GM23338 (cell line): ENCODE measurements around the gene XPR1. TPM values are rescaled to one million over a fixed set of nuclear protein-coding genes. Genes with fewer than 3 reads are reported as not detected.

ENCODE experiments used
- ATAC-seq: fragments of 200-7000 bp; cut with Tn5 transposase; 3 replicates; pipeline ENCODE4 v1.9.1; 2020
- DNase-seq: peaks from one replicate; pipeline ENCODE4 v3.0.0-alpha.2; 2015; ENCODE audit warnings: low spot score
- H2AFZ ChIP-seq: fragments of 200-600 bp; sonication (generic); 2 replicates; pipeline ENCODE4 v1.8.0; 2016; ENCODE audit warnings: antibody characterized with exemption, mild to moderate bottlenecking, moderate library complexity
- H3F3A ChIP-seq: fragments of 200-600 bp; sonication (generic); replicated peaks from 2 replicates; pipeline ENCODE4 v1.8.0; 2017; ENCODE audit warnings: antibody characterized with exemption, mixed run types, low read depth
- H3K27ac ChIP-seq: fragments of 200-600 bp; sonication (generic); 2 replicates; pipeline ENCODE4 v1.6.1; 2016; ENCODE audit warnings: low read depth
- H3K27me3 ChIP-seq: fragments of 200-600 bp; sonication (generic); 2 replicates; pipeline ENCODE4 v1.8.0; 2016; ENCODE audit warnings: mild to moderate bottlenecking, mixed run types, moderate library complexity; ENCODE audit not compliant: insufficient read depth
- H3K36me3 ChIP-seq: fragments of 200-600 bp; sonication (generic); 2 replicates; pipeline ENCODE4 v1.8.0; 2016; ENCODE audit warnings: mild to moderate bottlenecking; ENCODE audit not compliant: insufficient read depth
- H3K4me1 ChIP-seq: fragments of 200-600 bp; sonication (generic); 2 replicates; pipeline ENCODE4 v1.8.0; 2016; ENCODE audit warnings: mild to moderate bottlenecking, moderate library complexity; ENCODE audit not compliant: insufficient read depth
- H3K4me2 ChIP-seq: fragments of 200-600 bp; sonication (generic); 2 replicates; pipeline ENCODE4 v1.7.1; 2017; ENCODE audit warnings: mixed run types
- H3K4me3 ChIP-seq: fragments of 200-600 bp; sonication (generic); 2 replicates; pipeline ENCODE4 v1.6.1; 2016; ENCODE audit warnings: mixed run types
- H3K79me2 ChIP-seq: fragments of 200-600 bp; sonication (generic); replicated peaks from 2 replicates; pipeline ENCODE4 v1.8.0; 2017; ENCODE audit warnings: mild to moderate bottlenecking; ENCODE audit not compliant: insufficient read depth
- H3K9me2 ChIP-seq: fragments of 200-600 bp; sonication (generic); 2 replicates; pipeline ENCODE4 v1.8.0; 2017; ENCODE audit not compliant: insufficient read depth
- H4K20me1 ChIP-seq: fragments of 200-600 bp; sonication (generic); replicated peaks from 2 replicates; pipeline ENCODE4 v1.8.0; 2017; ENCODE audit warnings: mild to moderate bottlenecking; ENCODE audit not compliant: insufficient read depth
- H3K27ac Mint-ChIP-seq: 2 replicates; pipeline ENCODE4 v1.8.0; 2020; ENCODE audit warnings: inconsistent platforms, mild to moderate bottlenecking, moderate library complexity, mixed read lengths
- H3K27me3 Mint-ChIP-seq: 3 replicates; pipeline ENCODE4 v1.8.0; 2022; ENCODE audit warnings: low read depth, mild to moderate bottlenecking, moderate library complexity, mixed read lengths, inconsistent platforms; ENCODE audit not compliant: insufficient read depth, poor library complexity
- H3K36me3 Mint-ChIP-seq: 3 replicates; pipeline ENCODE4 v1.8.0; 2021; ENCODE audit warnings: low read depth, mild to moderate bottlenecking, inconsistent platforms, moderate library complexity, mixed read lengths
- H3K4me1 Mint-ChIP-seq: 3 replicates; pipeline ENCODE4 v1.8.0; 2020; ENCODE audit warnings: mild to moderate bottlenecking, inconsistent platforms, mixed read lengths
- H3K4me3 Mint-ChIP-seq: 3 replicates; pipeline ENCODE4 v1.8.0; 2021; ENCODE audit warnings: moderate library complexity, mild to moderate bottlenecking, inconsistent platforms, mixed read lengths
- H3K9me3 Mint-ChIP-seq: 3 replicates; pipeline ENCODE4 v1.8.0; 2020; ENCODE audit warnings: moderate library complexity, mild to moderate bottlenecking, inconsistent platforms, mixed read lengths
- CREB1 ChIP-seq: fragments of 250-450 bp; sonication (Bioruptor Pico); IDR thresholded peaks from 2 replicates; pipeline ENCODE4 v1.5.0; 2020; ENCODE audit warnings: low read depth, mild to moderate bottlenecking, moderate library complexity
- CTCF ChIP-seq, 2 experiments: fragments of 200-600 bp in 1 of 2; sonication (generic) in 1 of 2; conservative IDR thresholded peaks; 2 replicates each; pipeline versions ENCODE4 v1.5.1 to v1.6.1; 2016 to 2017; ENCODE audit warnings: antibody characterized with exemption in 2 of 2, low read depth in 2 of 2, mild to moderate bottlenecking in 2 of 2, moderate library complexity in 1 of 2
- EZH2 ChIP-seq: fragments of 200-600 bp; sonication (generic); IDR thresholded peaks from one replicate; pipeline ENCODE4 v1.8.0; 2017; ENCODE audit warnings: antibody characterized with exemption, mild to moderate bottlenecking, low read depth; ENCODE audit not compliant: unreplicated experiment
- EZH2phosphoT487 ChIP-seq: fragments of 200-600 bp; sonication (generic); IDR thresholded peaks from one replicate; pipeline ENCODE4 v1.8.1; 2018; ENCODE audit warnings: antibody characterized with exemption; ENCODE audit not compliant: unreplicated experiment
- JUNB ChIP-seq: IDR thresholded peaks from one replicate; pipeline ENCODE4 v1.6.1; 2016; ENCODE audit warnings: antibody characterized with exemption; ENCODE audit not compliant: unreplicated experiment
- NANOG ChIP-seq: IDR thresholded peaks from 2 replicates; pipeline ENCODE4 v1.6.1; 2016; ENCODE audit warnings: antibody characterized with exemption, borderline replicate concordance
- POLR2AphosphoS5 ChIP-seq: IDR thresholded peaks from 2 replicates; pipeline ENCODE4 v1.6.1; 2016; ENCODE audit warnings: antibody characterized with exemption, low read depth
- STAT1 ChIP-seq: IDR thresholded peaks from one replicate; pipeline ENCODE4 v1.6.1; 2016; ENCODE audit warnings: antibody characterized with exemption; ENCODE audit not compliant: unreplicated experiment
- ZNF331 ChIP-seq: fragments of 250-450 bp; sonication (Bioruptor Pico); IDR thresholded peaks from 2 replicates; pipeline ENCODE4 v1.5.0; 2020; ENCODE audit warnings: low read depth, mild to moderate bottlenecking, moderate library complexity
- polyA plus RNA-seq: library from polyadenylated mRNA; unstranded; fragments of >200 nt; fragmentation: Nextera tagmentation; extraction: Ambion mirVana; gene quantifications from 2 replicates; pipeline ENCODE4 v1.2.1, GENCODE V29; 2016
- total RNA-seq: library from RNA; depleted of rRNA; stranded (reverse); fragments of >200 nt; shearing (Covaris generic); gene quantifications from 2 replicates; pipeline ENCODE4 v1.2.3, GENCODE V29; 2014

The XPR1 gene
- total and polyA plus RNA-seq, 2 experiments from 2014 or later = 9.3 to 38.1 TPM

GRCh38 chr1:180811886-180812285 lies 180.1 kb downstream of the XPR1 start (continued):
- TF ChIP-seq CREB1 (no peak), JUNB (no peak), EZH2phosphoT487 (no peak), NANOG (no peak), ZNF331 (CRISPR knock-in tag) (no peak), POLR2AphosphoS5 (no peak)

GRCh38 chr1:180814258-180814657 lies 182.4 kb downstream of the XPR1 start:
- H3K36me3 Mint-ChIP-seq = no peaks in the 10 kb centered on the region
- no peaks in the 10 kb centered on the region; the same call in 2 of the 3 replicates for H3K9me3 Mint-ChIP-seq
- Histone ChIP-seq H4K20me1 (no peaks in the 10 kb centered on the region), H3K27ac (no peak overlapping the region), H3F3A (no peaks in the 10 kb centered on the region), H3K27me3 (no peaks in the 10 kb centered on the region), H3K36me3 (no peaks in the 10 kb centered on the region), H3K4me3 (no peak overlapping the region), H2AFZ (no peak overlapping the region), H3K4me1 (0 out of 2 replicates have a peak, but pooled peaks cover 4% of the 10 kb centered on the region), H3K4me2 (no peak overlapping the region), H3K9me2 (no peaks in the 10 kb centered on the region), H3K79me2 (no peaks in the 10 kb centered on the region)
- no peak overlapping the region for H3K4me3 Mint-ChIP-seq
- H3K27ac Mint-ChIP-seq = no peak overlapping the region
- no peaks in the 10 kb centered on the region for H3K27me3 Mint-ChIP-seq
- peaks cover 5% of the 10 kb centered on the region for H3K4me1 Mint-ChIP-seq
- DNase-seq (no peak), ATAC-seq (no peak)
- TF ChIP-seq NANOG (no peak), CREB1 (no peak), JUNB (no peak), POLR2AphosphoS5 (no peak), STAT1 (no peak)

- TF ChIP-seq CTCF (conservative IDR thresholded peaks at IDR 0.05; ENCODE audit: low read depth in 2 of 2) (no peak), EZH2phosphoT487 (no peak), STAT1 (no peak), EZH2 (no peak), CREB1 (no peak)
- Mint-ChIP-seq H3K9me3 (no peaks in the 10 kb centered on the region; the same call in 2 of the 3 replicates), H3K36me3 (no peaks in the 10 kb centered on the region), H3K27ac (no peak overlapping the region), H3K4me3 (no peak overlapping the region), H3K27me3 (no peaks in the 10 kb centered on the region), H3K4me1 (peaks cover 5% of the 10 kb centered on the region)
- Histone ChIP-seq H3K4me1 (0 out of 2 replicates have a peak, but pooled peaks cover 4% of the 10 kb centered on the region), H3K27me3 (no peaks in the 10 kb centered on the region), H3F3A (no peaks in the 10 kb centered on the region), H3K79me2 (no peaks in the 10 kb centered on the region), H3K4me2 (no peak overlapping the region), H3K36me3 (no peaks in the 10 kb centered on the region), H4K20me1 (no peaks in the 10 kb centered on the region), H3K9me2 (no peaks in the 10 kb centered on the region), H2AFZ (no peak overlapping the region), H3K4me3 (no peak overlapping the region), H3K27ac (no peak overlapping the region)
- DNase-seq (no peak), ATAC-seq (no peak)
Observed at GRCh38 chr1:180815188-180815587, 183.4 kb downstream of the XPR1 start.
